Natural killer cell treated with Interleukin-12 subunit alpha and Interleukin-12 subunit beta and Interleukin-15 and Interleukin-18, amount 100 ng/mL, for 72 hours (primary cell): ENCODE data around the gene CD53. TPM values are rescaled to one million over a fixed set of nuclear protein-coding genes. Genes with fewer than 3 reads are reported as not detected.
A peak's percentile ranks its signal among the peaks of the same experiment; 100 is the strongest.
"Not testable (repeated sequence)": the region's sequence is repeated elsewhere in the genome, so short reads cannot be mapped to it uniquely, and the experiment has no call there.

ENCODE experiments used
- ATAC-seq, 2 donors: fragments of 150-1000 bp; cut with Tn5 transposase in 1 of 2; sonication (Bioruptor Pico), chemical (Tn5 transposase) in 1 of 2; 2 replicates each; pipeline ENCODE4 v1.10.0; 2021
- DNase-seq: peaks from one replicate; pipeline ENCODE4 v3.0.0; 2022; ENCODE audit warnings: low spot score
- H3K27ac Mint-ChIP-seq, 2 donors: 1 replicate in 1 of 2; 2 replicates in 1 of 2; pipeline ENCODE4 v1.8.0; 2022; ENCODE audit warnings: mixed read lengths in 2 of 2, mild to moderate bottlenecking in 1 of 2, moderate library complexity in 1 of 2
- H3K27me3 Mint-ChIP-seq, 2 donors: 1 replicate in 1 of 2; 2 replicates in 1 of 2; pipeline ENCODE4 v1.8.0; 2022; ENCODE audit warnings: mixed read lengths in 2 of 2
- H3K36me3 Mint-ChIP-seq: one replicate; pipeline ENCODE4 v1.8.0; 2022; ENCODE audit warnings: mixed read lengths
- H3K4me1 Mint-ChIP-seq, 2 donors: 1 replicate in 1 of 2; 2 replicates in 1 of 2; pipeline ENCODE4 v1.8.0; 2022; ENCODE audit warnings: low read depth in 2 of 2, mixed read lengths in 2 of 2, mild to moderate bottlenecking in 1 of 2
- H3K4me3 Mint-ChIP-seq: one replicate; pipeline ENCODE4 v1.8.0; 2022; ENCODE audit warnings: mixed read lengths
- H3K9me3 Mint-ChIP-seq: 2 replicates; pipeline ENCODE4 v1.8.0; 2022; ENCODE audit warnings: mixed read lengths
- total RNA-seq, 2 donors: library from RNA; stranded (reverse); gene quantifications; one replicate each; pipeline ENCODE4 v1.2.3, GENCODE V29; 2022

The CD53 gene, protein sequence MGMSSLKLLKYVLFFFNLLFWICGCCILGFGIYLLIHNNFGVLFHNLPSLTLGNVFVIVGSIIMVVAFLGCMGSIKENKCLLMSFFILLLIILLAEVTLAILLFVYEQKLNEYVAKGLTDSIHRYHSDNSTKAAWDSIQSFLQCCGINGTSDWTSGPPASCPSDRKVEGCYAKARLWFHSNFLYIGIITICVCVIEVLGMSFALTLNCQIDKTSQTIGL
- total RNA-seq, result 100 to 1,000 TPM; 357 to 897 TPM

DNA sequence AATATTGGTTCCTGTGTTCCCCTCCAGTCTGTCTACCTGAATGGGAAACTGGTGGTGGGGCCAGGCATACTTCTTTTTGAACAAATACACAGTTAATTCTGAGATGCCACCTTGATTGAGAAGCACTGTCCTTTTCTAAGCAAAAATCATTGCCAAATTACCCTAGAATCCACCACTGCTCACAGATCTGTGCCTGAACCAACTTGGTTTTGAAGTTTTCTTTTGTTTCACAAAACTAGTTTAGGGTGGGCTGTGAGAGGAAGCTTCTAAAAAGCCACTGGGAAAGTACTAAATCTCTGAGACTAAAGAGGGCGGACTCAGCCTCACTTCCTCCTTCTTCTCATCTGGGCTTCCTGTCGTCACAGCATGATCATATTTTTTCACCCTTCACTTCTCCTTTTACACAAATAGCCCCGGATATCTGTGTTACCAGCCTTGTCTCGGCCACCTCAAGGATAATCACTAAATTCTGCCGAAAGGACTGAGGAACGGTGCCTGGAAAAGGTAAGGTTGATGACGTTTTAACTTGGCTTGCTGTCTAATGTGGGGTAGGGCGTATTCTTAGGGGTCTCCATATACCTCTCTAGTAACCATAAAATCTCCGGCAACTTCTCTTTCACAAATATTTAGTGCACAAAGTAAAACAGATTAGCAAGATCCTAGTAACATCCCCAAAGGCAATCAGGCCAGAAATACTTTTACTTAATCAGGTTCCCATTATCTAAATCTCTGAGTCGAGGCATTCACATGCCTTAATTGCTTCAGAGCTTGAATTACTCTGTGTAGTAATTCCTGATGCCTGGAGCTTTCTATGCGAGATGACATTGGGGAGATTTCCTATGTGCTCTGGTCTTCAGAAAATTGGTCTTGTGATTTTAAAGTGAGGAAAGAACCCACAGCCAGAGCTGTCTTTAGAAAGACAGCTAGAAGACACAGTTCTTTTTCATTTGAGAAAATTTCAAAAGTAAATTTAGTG lies at the start of gene CD53:
Gene CD53, plus strand, starts transcription at position 404 of the 976 bp plus-strand sequence. CDS start 18,261 bp downstream, outside the sequence.
- Mint-ChIP-seq H3K4me1 (peaks cover 52 to 61% of the 10 kb centered on the region in 2 donors), H3K4me3 (peak within 1 kb of the TSS; percentile 100), H3K36me3 (peaks cover 39% of the 10 kb centered on the region), H3K9me3 (peaks cover 3% of the 10 kb centered on the region), H3K27me3 (no peaks in the 10 kb centered on the region), H3K27ac (peak within 1 kb of the TSS; percentile 97 to 99)
- peak; percentile 75 for DNase-seq
- ATAC-seq, result peak; percentile 59 to 68

DNA sequence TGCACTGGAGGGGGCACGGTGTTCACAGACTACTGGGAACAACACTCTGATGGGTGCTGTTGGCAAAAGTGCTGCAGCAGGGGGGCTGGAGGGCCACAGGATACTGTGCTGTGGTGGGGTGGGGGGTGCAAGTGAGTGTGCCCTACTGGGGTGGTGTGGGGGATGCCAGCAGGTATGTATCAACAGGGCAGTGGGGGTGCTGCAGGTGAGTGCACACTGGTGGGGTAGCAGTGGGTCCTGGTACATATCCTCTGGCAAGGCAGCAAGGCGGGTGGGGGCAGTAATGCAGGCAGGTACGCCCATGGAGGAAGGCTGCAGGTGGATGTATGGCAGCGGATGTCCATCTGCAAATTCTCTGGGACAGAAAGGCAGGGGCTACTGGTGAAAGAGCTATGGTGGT lies 48.8 kb upstream of the CD53 start:
- Mint-ChIP-seq H3K27ac (no peak overlapping the region), H3K4me1 (no peaks in the 10 kb centered on the region), H3K4me3 (no peak overlapping the region), H3K9me3 (peaks cover 2% of the 10 kb centered on the region), H3K27me3 (peaks cover 23 to 31% of the 10 kb centered on the region in 2 donors), H3K36me3 (peaks cover 8% of the 10 kb centered on the region)
- ATAC-seq (peak in 1 of 2 donors; percentile 13), DNase-seq (no peak)

DNA sequence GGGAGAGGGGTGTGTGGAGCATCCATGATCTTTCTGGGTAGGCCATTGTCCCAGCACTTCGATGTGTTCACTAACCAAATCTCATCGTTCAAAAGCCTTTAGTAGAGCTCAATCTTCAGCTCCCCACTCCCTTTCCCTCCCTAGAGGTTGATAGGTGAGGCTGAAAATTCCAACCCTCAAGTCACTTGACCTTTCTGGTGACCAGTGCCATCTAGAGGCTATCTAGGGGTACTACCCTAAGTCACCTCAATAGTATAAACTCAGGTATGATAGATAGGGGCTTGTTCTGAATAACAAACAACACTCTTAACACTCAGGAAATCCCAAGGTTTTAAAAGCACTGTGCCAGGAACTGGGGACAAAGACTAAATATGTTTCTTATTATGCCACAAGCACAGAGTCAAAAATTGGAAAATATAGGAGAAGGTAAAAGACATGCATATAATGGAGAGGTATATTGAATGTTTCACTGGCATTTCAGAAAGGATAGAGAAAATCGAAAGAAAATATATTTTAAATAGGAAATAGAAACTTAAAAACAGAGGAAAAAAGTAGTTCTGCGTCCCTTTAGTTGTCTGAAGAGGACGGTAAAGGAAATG lies 42.9 kb upstream of the CD53 start:
- DNase-seq, result peak; percentile 60

DNA sequence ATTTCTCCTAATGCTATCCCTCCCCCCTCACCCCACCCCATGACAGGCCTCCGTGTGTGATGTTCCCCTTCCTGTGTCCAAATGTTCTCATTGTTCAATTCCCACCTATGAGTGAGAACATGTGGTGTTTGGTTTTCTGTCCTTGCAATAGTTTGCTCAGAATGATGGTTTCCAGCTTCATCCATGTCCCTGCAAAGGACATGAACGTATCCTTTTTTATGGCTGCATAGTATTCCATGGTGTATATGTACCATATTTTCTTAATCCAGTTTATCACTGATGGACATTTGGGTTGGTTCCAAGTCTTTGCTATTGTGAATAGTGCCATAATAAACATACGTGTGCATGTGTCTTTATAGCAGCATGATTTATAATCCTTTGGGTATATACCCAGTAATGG lies 39.2 kb upstream of the CD53 start:
- H3K27ac Mint-ChIP-seq, H3K36me3 Mint-ChIP-seq, ATAC-seq, H3K4me3 Mint-ChIP-seq, DNase-seq, H3K4me1 Mint-ChIP-seq, H3K9me3 Mint-ChIP-seq: not testable (repeated sequence)
- peaks cover 9 to 26% of the 10 kb centered on the region in 2 donors for H3K27me3 Mint-ChIP-seq

More for the DNA sequence above, 42.9 kb upstream of the CD53 start:
- Mint-ChIP-seq H3K9me3 (peaks cover 2% of the 10 kb centered on the region), H3K36me3 (peaks cover 4% of the 10 kb centered on the region), H3K27me3 (peaks cover 17 to 28% of the 10 kb centered on the region in 2 donors), H3K4me3 (no peak overlapping the region), H3K4me1 (peaks cover 0 to 6% of the 10 kb centered on the region in 2 donors), H3K27ac (peak overlapping the region in 1 of 2 donors; percentile 10)
- ATAC-seq, result peak; percentile 61 to 78

DNA sequence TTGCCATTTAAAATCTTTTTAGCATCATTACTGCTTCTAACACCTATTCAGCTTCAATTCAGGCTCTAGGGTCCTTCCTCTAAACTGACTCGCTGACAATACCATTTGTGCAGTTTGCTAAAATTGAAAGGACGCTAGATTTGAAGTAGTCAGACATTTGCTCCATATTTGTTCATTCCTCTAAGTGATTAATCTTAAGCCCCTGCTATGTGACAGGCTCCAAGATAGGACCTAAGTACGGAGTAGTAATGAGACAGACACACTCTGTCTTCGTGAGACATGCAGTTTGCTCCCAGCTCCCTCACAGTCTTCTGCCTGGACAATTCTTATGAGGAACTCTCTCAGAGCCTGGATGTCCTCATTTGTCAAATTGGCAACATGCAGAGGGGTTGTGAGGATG lies 26.1 kb upstream of the CD53 start:
- H3K4me1 Mint-ChIP-seq, result peaks cover 0 to 5% of the 10 kb centered on the region in 2 donors
- H3K36me3 Mint-ChIP-seq, result no peaks in the 10 kb centered on the region
- DNase-seq, result no peak
- no peaks in the 10 kb centered on the region for H3K27me3 Mint-ChIP-seq
- H3K27ac Mint-ChIP-seq, result no peak overlapping the region
- no peak overlapping the region for H3K4me3 Mint-ChIP-seq
- no peak for ATAC-seq
- H3K9me3 Mint-ChIP-seq, result peaks cover 2% of the 10 kb centered on the region

DNA sequence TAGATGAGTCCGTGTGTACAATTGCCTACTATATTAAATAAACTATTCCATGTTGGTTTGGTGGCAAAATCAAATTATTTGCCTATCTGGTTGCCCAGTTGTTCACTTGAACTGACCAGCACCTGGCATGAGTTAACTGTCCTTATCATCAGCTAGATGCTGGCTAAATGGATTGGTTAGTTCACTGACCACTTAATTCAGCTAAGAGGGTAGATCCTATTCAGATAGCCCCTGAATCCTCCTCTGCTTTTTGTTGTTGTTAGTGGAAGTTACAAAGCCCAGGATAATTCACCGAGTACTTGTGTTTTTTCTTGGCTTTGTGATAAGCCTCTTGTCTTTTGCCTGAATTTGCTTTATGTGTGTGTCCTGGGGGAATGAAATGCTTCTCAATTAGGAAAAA lies 22.8 kb upstream of the CD53 start:
- peaks cover 11 to 15% of the 10 kb centered on the region in 2 donors for H3K4me1 Mint-ChIP-seq
- no peak for DNase-seq
- no peak overlapping the region for H3K4me3 Mint-ChIP-seq
- H3K27me3 Mint-ChIP-seq, result peaks cover 2 to 9% of the 10 kb centered on the region in 2 donors
- no peak for ATAC-seq
- peaks cover 3% of the 10 kb centered on the region for H3K9me3 Mint-ChIP-seq
- no peaks in the 10 kb centered on the region for H3K36me3 Mint-ChIP-seq
- peak overlapping the region in 1 of 2 donors; percentile 12 for H3K27ac Mint-ChIP-seq

DNA sequence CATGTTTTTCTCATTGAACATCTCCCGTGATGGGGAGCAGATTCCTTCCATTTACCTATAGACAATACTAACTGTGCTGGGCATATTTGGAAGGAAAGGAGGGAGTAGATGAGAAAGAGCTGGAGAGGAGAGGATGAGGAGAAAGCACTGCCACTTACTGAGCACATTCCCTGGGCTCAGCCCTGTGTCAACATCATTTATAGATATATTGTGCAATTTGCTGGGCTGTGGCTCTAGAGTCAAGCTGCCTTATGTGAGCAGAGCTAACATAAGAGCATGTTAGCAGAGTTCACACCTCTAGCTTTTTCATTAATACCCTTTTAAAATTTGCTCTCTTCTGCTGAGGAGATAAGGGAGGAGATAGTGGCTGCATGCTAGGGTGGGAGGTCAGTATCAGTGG lies 22.3 kb upstream of the CD53 start:
- ATAC-seq (no peak), DNase-seq (no peak)
- Mint-ChIP-seq H3K36me3 (no peaks in the 10 kb centered on the region), H3K27ac (peak overlapping the region in 1 of 2 donors; percentile 12), H3K4me1 (peaks cover 11 to 15% of the 10 kb centered on the region in 2 donors), H3K9me3 (peaks cover 3% of the 10 kb centered on the region), H3K27me3 (peaks cover 2 to 11% of the 10 kb centered on the region in 2 donors), H3K4me3 (no peak overlapping the region)

DNA sequence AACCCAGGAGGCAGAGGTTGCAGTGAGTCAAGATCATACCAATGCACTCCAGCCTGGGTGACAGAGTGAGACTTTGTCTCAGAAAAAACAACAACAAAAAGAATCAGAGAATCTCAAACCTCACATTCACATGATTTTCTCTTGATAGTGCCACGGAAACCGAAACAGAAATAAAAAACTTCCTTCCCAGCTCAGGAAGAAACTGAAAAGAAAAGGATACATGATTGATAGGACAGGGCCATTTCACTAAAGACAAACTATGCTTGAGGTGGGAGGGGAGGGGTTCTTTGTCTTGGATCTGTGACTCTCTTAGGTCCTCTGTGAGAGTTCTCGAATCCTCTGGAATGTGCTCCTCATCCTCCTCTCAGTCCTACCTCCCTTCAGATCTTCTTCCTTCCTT lies 19.8 kb upstream of the CD53 start:
- Mint-ChIP-seq H3K4me3 (no peak overlapping the region), H3K36me3 (no peaks in the 10 kb centered on the region), H3K4me1 (peaks cover 11 to 17% of the 10 kb centered on the region in 2 donors), H3K9me3 (peaks cover 3% of the 10 kb centered on the region), H3K27ac (peak overlapping the region in 1 of 2 donors; percentile 89), H3K27me3 (peaks cover 2 to 11% of the 10 kb centered on the region in 2 donors)
- ATAC-seq (peak in 1 of 2 donors; percentile 59), DNase-seq (no peak)

DNA sequence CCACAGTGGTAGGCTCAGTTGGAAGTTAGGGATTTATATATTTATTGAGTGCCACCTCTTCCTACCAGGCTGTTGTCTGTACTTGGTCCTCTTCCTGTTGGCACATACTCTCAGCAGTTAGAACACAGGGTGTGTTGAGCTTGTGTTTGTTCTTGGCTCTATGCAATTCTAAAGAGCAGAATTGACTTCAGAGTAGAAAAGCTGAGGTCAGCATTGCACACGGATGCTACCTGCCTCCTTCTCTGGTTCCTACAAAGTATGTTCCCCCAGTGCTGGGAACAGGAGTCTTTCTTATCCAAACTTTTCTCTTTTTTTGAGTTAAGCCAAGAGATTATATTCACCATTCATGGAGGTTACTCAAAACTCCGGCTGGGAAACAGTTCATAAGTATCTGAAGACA lies 16.5 kb upstream of the CD53 start:
- ATAC-seq (no peak), DNase-seq (no peak)
- Mint-ChIP-seq H3K4me3 (no peak overlapping the region), H3K27me3 (peaks cover 4 to 11% of the 10 kb centered on the region in 2 donors), H3K36me3 (no peaks in the 10 kb centered on the region), H3K9me3 (peaks cover 3% of the 10 kb centered on the region), H3K27ac (no peak overlapping the region), H3K4me1 (peaks cover 5 to 26% of the 10 kb centered on the region in 2 donors)

DNA sequence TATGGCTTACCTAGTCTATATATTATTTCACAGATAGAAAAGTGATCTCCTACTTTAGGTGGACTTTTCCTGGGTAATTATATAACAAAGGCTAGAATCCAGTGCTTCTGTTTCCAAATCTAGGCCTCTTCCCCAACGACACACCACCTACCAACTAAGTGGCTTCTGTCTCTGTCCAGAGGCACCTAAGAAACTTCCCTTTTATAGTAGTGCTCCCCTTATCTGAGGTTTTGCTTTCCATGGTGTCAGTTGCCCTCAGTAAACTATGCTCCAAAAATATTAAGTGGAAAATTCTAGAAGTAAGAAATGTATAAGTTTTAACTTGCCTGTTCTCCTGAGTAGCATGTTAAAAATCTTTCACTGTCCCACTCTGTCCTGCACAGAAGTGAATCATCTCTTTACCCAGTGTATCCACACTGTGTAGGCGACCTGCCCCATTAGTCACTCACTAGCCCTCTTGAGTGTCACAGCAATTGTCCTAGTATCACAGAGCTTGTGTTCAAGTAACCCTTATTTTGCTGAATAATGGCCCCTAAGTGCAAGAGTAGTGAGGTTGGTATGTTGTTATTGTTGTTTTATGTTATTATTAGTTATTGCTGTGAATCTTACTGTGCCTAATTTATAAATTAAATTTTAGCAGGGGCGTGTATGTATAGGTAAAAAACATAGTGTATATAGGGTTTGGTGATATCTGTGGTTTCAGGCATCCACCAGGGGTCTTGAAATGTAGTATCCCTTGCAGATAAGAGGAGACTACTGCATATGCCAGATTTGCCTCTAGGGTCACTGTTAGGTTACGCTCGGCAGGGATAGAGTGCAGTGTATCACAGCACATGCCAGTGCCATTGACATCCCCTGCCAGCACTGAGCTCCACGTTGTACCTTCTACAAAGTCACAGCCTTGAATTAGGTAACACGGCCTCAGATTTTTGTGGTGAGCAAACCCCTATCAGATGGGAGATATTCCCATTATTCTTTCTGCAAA lies 14.7 kb upstream of the CD53 start:
- no peak for DNase-seq
- H3K9me3 Mint-ChIP-seq, result peaks cover 6% of the 10 kb centered on the region
- H3K27ac Mint-ChIP-seq, result peak overlapping the region in 1 of 2 donors; percentile 55

DNA sequence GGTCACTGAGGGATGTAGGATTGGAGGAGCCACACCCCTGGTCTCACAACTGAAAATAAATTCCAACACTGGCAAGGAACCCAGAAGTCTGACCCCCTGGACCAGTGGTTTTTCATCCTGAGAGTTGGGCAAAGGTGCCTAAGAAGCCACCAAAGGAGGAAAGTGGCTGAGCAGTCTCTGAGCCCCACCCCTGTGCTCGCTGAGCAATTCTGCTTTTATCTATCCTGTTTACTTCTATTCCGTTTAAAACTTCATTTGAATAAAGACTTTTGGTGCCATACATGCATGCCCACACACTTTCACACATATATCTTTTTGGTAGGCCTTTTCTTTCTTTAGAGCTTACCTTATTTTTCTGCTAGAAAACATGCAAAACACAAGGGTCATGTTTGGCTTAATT lies 13.9 kb upstream of the CD53 start:
- Mint-ChIP-seq H3K27me3 (peaks cover 4 to 11% of the 10 kb centered on the region in 2 donors), H3K36me3 (peaks cover 7% of the 10 kb centered on the region), H3K4me3 (no peak overlapping the region), H3K4me1 (peaks cover 0 to 27% of the 10 kb centered on the region in 2 donors), H3K27ac (no peak overlapping the region), H3K9me3 (peaks cover 3% of the 10 kb centered on the region)
- ATAC-seq (no peak), DNase-seq (no peak)

More for the DNA sequence above, 14.7 kb upstream of the CD53 start:
- Mint-ChIP-seq H3K36me3 (peaks cover 7% of the 10 kb centered on the region), H3K4me3 (no peak overlapping the region), H3K27me3 (peaks cover 4 to 11% of the 10 kb centered on the region in 2 donors), H3K4me1 (peaks cover 5 to 29% of the 10 kb centered on the region in 2 donors)
- peak; percentile 66 to 68 for ATAC-seq

DNA sequence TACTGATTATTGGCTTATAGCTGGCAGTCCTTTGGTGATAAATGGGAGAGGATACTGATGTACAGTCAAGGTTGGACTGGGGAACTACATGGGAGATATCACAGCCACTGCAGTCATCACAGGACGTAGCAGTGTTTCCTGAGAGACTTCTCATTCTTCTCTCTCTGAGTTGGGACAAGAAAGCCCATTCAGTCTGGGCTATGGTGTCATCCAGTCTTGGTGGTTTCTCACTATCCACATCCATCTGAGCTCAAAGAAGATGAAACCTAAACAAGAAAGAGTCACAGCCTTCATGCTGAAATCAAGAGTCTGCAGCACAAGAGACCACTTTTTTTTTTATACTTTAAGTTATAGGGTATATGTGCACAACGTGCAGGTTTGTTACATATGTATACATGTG lies 12.8 kb upstream of the CD53 start:
- H3K27me3 Mint-ChIP-seq, result peaks cover 1 to 2% of the 10 kb centered on the region in 2 donors
- peaks cover 17% of the 10 kb centered on the region for H3K36me3 Mint-ChIP-seq
- H3K27ac Mint-ChIP-seq, result no peak overlapping the region
- peaks cover 12% of the 10 kb centered on the region for H3K9me3 Mint-ChIP-seq
- peaks cover 6 to 28% of the 10 kb centered on the region in 2 donors for H3K4me1 Mint-ChIP-seq
- no peak for ATAC-seq
- H3K4me3 Mint-ChIP-seq, result no peak overlapping the region
- no peak for DNase-seq
